Measurements from ENCODE around the gene KIAA0232.

DNA sequence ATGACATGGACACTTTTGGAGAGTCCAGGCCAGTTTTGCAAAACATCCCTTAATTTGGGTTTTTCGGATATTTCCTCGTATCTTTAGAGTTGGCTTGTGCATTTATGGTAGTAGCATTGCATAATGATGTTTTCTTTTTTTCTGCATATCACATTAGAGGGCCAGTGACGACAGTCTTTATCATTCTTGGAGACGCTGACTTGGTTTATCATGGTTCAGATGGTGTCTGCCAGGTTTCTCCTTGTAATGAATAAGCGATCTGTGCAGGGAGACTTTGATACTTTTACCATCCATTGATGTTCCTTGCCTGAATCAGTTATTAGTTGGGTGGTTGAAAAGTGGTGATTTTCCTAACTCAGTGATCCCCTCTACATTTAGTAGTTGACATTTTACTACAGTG is 46.6 kb downstream of the KIAA0232 start:
- no peak for TF ChIP-seq SUZ12 (IDR thresholded peaks at IDR 0.05)
- TF ChIP-seq FOXK2 (IDR thresholded peaks at IDR 0.05): no peak
- TF ChIP-seq CTBP1 (IDR thresholded peaks at IDR 0.05; ENCODE audit: borderline replicate concordance): no peak
- TF ChIP-seq SP1 (IDR thresholded peaks at IDR 0.05): no peak
- TF ChIP-seq BHLHE40 (IDR thresholded peaks at IDR 0.05; ENCODE audit: borderline replicate concordance): no peak
- TF ChIP-seq LEF1 (IDR thresholded peaks at IDR 0.05; ENCODE audit: borderline replicate concordance): no peak
- TF ChIP-seq FOXA1 (IDR thresholded peaks at IDR 0.05): no peak
- TF ChIP-seq ELF4 (IDR thresholded peaks at IDR 0.05): no peak
- TF ChIP-seq FOXM1 (IDR thresholded peaks at IDR 0.05; ENCODE audit: borderline replicate concordance): no peak

Measured in HEK293T (cell line).